ENCODE results near the gene IBA57. TPM values are rescaled to one million over a fixed set of nuclear protein-coding genes. Genes with fewer than 3 reads are reported as not detected.

The IBA57 gene
- polyA plus RNA-seq, 1 of the 3 experiments (the other 2 are of a cell fraction), result 1.8 TPM

DNA sequence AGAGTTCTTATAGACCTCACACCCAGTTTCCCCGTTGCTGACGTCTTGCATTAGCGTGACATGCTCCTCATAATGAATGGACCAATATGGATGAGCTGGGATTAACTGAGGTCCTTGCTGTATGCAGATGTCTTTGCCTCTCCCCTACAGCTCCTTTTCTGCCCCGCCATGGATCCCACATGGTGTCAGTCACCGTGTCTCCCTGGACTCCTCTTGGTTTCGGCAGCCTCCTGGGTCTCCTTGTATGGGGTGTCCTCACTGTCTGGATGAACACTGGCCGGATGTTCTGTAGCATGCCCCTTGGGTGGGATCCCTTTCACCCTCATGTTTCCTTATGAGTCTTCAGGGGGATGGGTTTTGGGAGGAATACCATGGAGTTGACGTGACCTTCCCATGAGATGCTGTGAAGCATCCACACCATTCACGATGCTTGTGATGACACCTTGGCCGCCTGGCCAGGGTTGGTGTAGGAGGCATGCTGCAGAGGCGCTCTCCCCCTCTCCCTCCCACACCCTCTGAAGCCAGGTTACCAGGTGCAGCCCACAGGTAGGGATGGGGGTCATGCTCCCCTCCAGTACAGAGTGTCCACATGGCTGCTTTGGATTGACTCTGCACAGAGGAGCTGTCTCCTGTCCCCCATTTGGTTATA is 11.5 kb upstream of the IBA57 start (continued):
- TF ChIP-seq, protein P1, sequence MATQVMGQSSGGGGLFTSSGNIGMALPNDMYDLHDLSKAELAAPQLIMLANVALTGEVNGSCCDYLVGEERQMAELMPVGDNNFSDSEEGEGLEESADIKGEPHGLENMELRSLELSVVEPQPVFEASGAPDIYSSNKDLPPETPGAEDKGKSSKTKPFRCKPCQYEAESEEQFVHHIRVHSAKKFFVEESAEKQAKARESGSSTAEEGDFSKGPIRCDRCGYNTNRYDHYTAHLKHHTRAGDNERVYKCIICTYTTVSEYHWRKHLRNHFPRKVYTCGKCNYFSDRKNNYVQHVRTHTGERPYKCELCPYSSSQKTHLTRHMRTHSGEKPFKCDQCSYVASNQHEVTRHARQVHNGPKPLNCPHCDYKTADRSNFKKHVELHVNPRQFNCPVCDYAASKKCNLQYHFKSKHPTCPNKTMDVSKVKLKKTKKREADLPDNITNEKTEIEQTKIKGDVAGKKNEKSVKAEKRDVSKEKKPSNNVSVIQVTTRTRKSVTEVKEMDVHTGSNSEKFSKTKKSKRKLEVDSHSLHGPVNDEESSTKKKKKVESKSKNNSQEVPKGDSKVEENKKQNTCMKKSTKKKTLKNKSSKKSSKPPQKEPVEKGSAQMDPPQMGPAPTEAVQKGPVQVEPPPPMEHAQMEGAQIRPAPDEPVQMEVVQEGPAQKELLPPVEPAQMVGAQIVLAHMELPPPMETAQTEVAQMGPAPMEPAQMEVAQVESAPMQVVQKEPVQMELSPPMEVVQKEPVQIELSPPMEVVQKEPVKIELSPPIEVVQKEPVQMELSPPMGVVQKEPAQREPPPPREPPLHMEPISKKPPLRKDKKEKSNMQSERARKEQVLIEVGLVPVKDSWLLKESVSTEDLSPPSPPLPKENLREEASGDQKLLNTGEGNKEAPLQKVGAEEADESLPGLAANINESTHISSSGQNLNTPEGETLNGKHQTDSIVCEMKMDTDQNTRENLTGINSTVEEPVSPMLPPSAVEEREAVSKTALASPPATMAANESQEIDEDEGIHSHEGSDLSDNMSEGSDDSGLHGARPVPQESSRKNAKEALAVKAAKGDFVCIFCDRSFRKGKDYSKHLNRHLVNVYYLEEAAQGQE (IDR thresholded peaks at IDR 0.05; ENCODE audit: low read depth, low read length), result no peak
- no peak for TF ChIP-seq GABPA (IDR thresholded peaks at IDR 0.05; ENCODE audit: low read depth)

DNA sequence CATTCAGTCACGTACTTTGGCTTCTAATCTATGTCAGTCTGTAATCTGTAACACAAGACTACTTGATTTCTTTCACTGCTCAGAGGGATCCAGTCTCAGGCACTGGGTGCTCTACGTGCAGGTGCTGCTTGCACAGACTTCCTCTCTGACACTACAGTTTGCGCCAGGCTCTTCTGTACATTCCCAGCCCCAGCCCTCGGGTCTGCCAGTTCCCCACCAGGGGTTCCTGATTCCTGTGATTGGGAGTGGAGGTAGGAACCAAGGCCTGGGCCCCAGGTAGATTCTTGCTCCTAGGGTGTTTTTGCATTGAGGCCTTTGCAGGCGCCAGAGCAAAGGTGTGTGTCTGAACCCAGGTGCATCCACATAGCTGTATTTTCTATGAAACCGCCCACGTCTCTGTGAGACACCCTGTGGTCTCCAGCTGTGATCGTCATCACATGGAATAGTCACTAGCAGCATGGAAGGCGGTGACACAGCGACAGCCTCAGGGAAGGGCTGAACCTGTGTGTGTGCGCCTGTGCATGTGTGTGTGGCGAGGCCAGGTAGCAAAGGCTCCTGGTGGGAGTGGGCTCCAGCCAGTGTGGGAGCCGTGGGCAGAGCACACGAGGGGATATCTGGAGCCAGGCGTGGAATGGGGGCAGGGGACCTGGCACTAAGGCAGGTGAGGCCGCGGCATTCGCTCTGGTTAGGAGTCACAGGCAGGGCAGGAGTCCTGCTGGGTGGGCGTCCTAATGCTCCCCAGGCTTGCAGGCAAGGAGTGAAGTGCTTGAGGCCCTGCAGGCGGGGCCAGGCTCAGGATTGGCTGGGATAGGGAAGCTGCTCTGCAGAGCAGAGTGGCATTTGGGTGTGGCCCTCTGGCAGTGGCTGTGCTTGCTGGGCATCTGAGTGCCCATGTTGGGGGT is 10.7 kb upstream of the IBA57 start:
- CTCF ChIA-PET, result no interaction called here
- 87% methylated on average over 13 of the region's 20 CpGs for WGBS (ENCODE audit: low lambda C conversion rate)
- H3K27ac ChIP-seq (ENCODE audit: low read depth in 2 of 2, low read length in 1 of 2), result no peak overlapping the region
- H2AFZ ChIP-seq (ENCODE audit: low read depth), result no peak overlapping the region
- H3K9me2 ChIP-seq, result no peaks in the 10 kb centered on the region
- no peaks in the 10 kb centered on the region for H3K9me3 ChIP-seq
- no peak for DNase-seq
- H3K36me3 ChIP-seq (replicated peaks in 1 of 2; ENCODE audit: control insufficient read depth in 1 of 2, insufficient read depth in 2 of 2, low read length in 1 of 2), result no peaks in the 10 kb centered on the region
- no peaks in the 10 kb centered on the region for H3F3A ChIP-seq (replicated peaks; ENCODE audit: insufficient read depth)
- H4K20me1 ChIP-seq (ENCODE audit: insufficient read depth), result no peaks in the 10 kb centered on the region
- POLR2A ChIA-PET, result interaction anchor here (1.2 kb wide), 1 partner anchor 10 kb away, joined by 5 read pairs; the partner anchor contains the start of gene IBA57
- no peaks in the 10 kb centered on the region for H3K27me3 ChIP-seq (ENCODE audit: insufficient read depth)
- no peak overlapping the region for H3K9ac ChIP-seq
- H3K4me3 ChIP-seq (ENCODE audit: low read depth in 2 of 2, low read length in 1 of 2), result no peak overlapping the region
- no peak overlapping the region for H3K4me2 ChIP-seq
- peaks cover 0 to 6% of the 10 kb centered on the region in 2 experiments; a peak in 1 of 4 replicates for H3K4me1 ChIP-seq (ENCODE audit: control insufficient read depth in 1 of 2, insufficient read depth in 2 of 2, low read depth in 1 of 2, low read length in 1 of 2)
- H3K79me2 ChIP-seq (ENCODE audit: insufficient read depth), result no peaks in the 10 kb centered on the region
- TF ChIP-seq, protein P2, sequence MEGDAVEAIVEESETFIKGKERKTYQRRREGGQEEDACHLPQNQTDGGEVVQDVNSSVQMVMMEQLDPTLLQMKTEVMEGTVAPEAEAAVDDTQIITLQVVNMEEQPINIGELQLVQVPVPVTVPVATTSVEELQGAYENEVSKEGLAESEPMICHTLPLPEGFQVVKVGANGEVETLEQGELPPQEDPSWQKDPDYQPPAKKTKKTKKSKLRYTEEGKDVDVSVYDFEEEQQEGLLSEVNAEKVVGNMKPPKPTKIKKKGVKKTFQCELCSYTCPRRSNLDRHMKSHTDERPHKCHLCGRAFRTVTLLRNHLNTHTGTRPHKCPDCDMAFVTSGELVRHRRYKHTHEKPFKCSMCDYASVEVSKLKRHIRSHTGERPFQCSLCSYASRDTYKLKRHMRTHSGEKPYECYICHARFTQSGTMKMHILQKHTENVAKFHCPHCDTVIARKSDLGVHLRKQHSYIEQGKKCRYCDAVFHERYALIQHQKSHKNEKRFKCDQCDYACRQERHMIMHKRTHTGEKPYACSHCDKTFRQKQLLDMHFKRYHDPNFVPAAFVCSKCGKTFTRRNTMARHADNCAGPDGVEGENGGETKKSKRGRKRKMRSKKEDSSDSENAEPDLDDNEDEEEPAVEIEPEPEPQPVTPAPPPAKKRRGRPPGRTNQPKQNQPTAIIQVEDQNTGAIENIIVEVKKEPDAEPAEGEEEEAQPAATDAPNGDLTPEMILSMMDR (IDR thresholded peaks at IDR 0.05), result no peak
- TF ChIP-seq, protein P3, sequence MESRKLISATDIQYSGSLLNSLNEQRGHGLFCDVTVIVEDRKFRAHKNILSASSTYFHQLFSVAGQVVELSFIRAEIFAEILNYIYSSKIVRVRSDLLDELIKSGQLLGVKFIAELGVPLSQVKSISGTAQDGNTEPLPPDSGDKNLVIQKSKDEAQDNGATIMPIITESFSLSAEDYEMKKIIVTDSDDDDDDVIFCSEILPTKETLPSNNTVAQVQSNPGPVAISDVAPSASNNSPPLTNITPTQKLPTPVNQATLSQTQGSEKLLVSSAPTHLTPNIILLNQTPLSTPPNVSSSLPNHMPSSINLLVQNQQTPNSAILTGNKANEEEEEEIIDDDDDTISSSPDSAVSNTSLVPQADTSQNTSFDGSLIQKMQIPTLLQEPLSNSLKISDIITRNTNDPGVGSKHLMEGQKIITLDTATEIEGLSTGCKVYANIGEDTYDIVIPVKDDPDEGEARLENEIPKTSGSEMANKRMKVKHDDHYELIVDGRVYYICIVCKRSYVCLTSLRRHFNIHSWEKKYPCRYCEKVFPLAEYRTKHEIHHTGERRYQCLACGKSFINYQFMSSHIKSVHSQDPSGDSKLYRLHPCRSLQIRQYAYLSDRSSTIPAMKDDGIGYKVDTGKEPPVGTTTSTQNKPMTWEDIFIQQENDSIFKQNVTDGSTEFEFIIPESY (IDR thresholded peaks at IDR 0.05; ENCODE audit: borderline replicate concordance, low read depth), result no peak
- TF ChIP-seq MEF2A (IDR thresholded peaks at IDR 0.05; ENCODE audit: borderline replicate concordance, low read depth), result no peak
- no peak for TF ChIP-seq MXI1 (IDR thresholded peaks at IDR 0.05; ENCODE audit: low read depth, low read length)
- TF ChIP-seq, protein P4, sequence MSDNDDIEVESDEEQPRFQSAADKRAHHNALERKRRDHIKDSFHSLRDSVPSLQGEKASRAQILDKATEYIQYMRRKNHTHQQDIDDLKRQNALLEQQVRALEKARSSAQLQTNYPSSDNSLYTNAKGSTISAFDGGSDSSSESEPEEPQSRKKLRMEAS (IDR thresholded peaks at IDR 0.05; ENCODE audit: low read depth), result no peak
- TF ChIP-seq JUND (IDR thresholded peaks at IDR 0.05), result no peak
- no peak for TF ChIP-seq NFIC (IDR thresholded peaks at IDR 0.05; ENCODE audit: borderline replicate concordance)
- TF ChIP-seq RAD21 (IDR thresholded peaks at IDR 0.05; ENCODE audit: low read length), result no peak
- TF ChIP-seq EP300 (IDR thresholded peaks at IDR 0.05; ENCODE audit: borderline replicate concordance in 1 of 2, low read depth in 1 of 2, low read length in 1 of 2), result no peak
- TF ChIP-seq, protein P5, sequence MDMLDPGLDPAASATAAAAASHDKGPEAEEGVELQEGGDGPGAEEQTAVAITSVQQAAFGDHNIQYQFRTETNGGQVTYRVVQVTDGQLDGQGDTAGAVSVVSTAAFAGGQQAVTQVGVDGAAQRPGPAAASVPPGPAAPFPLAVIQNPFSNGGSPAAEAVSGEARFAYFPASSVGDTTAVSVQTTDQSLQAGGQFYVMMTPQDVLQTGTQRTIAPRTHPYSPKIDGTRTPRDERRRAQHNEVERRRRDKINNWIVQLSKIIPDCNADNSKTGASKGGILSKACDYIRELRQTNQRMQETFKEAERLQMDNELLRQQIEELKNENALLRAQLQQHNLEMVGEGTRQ (IDR thresholded peaks at IDR 0.05; ENCODE audit: borderline replicate concordance, low read depth, low read length), result no peak
- TF ChIP-seq FOXM1 (IDR thresholded peaks at IDR 0.05; ENCODE audit: low read depth), result no peak
- TF ChIP-seq, protein P6, sequence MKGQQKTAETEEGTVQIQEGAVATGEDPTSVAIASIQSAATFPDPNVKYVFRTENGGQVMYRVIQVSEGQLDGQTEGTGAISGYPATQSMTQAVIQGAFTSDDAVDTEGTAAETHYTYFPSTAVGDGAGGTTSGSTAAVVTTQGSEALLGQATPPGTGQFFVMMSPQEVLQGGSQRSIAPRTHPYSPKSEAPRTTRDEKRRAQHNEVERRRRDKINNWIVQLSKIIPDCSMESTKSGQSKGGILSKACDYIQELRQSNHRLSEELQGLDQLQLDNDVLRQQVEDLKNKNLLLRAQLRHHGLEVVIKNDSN (IDR thresholded peaks at IDR 0.05; ENCODE audit: borderline replicate concordance, low read depth), result no peak
- TF ChIP-seq POLR2AphosphoS5 (IDR thresholded peaks at IDR 0.05; ENCODE audit: low read depth, low read length), result no peak
- TF ChIP-seq CHD2 (IDR thresholded peaks at IDR 0.05; ENCODE audit: low read length, partially characterized antibody), result no peak
- no peak for TF ChIP-seq FOXJ3 (CRISPR knock-in tag; IDR thresholded peaks at IDR 0.05)
- TF ChIP-seq RCOR1 (IDR thresholded peaks at IDR 0.05; ENCODE audit: low read length), result no peak
- TF ChIP-seq FOSL2 (IDR thresholded peaks at IDR 0.05; ENCODE audit: borderline replicate concordance, low read depth), result no peak
